Subcutaneous adipose tissue (tissue), 4 donors: ENCODE measurements around the gene LRP1B. TPM values are rescaled to one million over a fixed set of nuclear protein-coding genes. Genes with fewer than 3 reads are reported as not detected.

ENCODE experiments used
- CTCF ChIP-seq: fragments of 450-650 bp; IDR thresholded peaks from one replicate; pipeline ENCODE4 v1.5.1; 2016; ENCODE audit warnings: low read depth, mild to moderate bottlenecking, control low read depth, antibody characterized with exemption, moderate library complexity
- total RNA-seq, 4 donors: library from RNA; depleted of rRNA; stranded (reverse); fragments of >200 nt; gene quantifications; one replicate each; pipeline ENCODE4 v1.1.0, GENCODE V29; 2016

LRP1B gene
- total RNA-seq, 4 donors from 2014 or later, result 4.2 to 50.2 (median 14.7) TPM

GRCh38 chr2:142033393-142033792 is 97.4 kb downstream of the LRP1B start:
- TF ChIP-seq CTCF, result no peak

GRCh38 chr2:142031656-142032055 is 99.2 kb downstream of the LRP1B start:
- no peak for TF ChIP-seq CTCF

GRCh38 chr2:142030735-142031134 is 100.1 kb downstream of the LRP1B start:
- no peak for TF ChIP-seq CTCF

GRCh38 chr2:142029974-142030373 is 100.8 kb downstream of the LRP1B start:
- no peak for TF ChIP-seq CTCF

- TF ChIP-seq CTCF, result no peak
Observed at GRCh38 chr2:142025394-142025793, 105.4 kb downstream of the LRP1B start.

- TF ChIP-seq CTCF, result no peak
Observed at GRCh38 chr2:142020368-142020767, 110.4 kb downstream of the LRP1B start.

GRCh38 chr2:142014536-142014935 is 116.3 kb downstream of the LRP1B start:
- TF ChIP-seq CTCF, result no peak
